ENCODE measurements around the gene ANAPC1. TPM values are rescaled to one million over a fixed set of nuclear protein-coding genes. Genes with fewer than 3 reads are reported as not detected.
"Not testable (repeated sequence)": the region's sequence is repeated elsewhere in the genome, so short reads cannot be mapped to it uniquely, and the experiment has no call there.

The ANAPC1 gene
- polyA plus RNA-seq, 3 donors, result 4.2 to 12.4 (median 6.8) TPM

DNA sequence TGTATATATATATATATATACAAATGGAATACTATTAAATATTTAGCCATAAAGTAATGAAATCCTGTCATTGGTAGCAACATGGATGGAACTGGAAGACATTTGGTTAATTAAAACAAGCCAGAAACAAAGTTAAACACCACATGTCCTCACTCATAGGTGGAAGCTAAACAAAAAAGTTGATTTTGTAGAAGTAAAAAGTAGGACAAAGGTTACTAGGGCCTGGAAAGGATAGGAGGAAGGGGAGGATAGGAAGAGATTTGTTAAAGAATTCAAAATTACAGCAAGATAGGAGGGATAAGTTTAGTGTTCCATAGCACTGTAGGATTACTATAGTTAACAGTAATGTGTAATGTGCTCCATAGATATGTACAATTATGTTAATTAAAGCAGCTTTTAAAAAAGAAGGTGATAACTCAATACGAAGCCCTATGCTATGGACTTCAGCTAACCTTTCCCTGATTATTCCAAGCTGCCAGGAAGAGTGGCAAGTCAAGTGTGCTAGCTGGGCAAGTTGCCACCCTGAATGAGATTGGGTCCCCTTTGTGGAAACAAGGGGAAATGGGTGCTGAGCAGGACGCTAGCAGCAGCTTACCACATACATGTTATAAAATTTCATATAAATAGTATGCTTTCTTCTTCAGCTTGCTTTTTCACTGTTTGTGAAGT, 26.8 kb upstream of the ANAPC1 start:
- no peak for TF ChIP-seq CTCF (IDR thresholded peaks at IDR 0.05)
- no CpG with 5 or more reads among the region's 2 CpGs for WGBS (ENCODE audit: insufficient coverage)

DNA sequence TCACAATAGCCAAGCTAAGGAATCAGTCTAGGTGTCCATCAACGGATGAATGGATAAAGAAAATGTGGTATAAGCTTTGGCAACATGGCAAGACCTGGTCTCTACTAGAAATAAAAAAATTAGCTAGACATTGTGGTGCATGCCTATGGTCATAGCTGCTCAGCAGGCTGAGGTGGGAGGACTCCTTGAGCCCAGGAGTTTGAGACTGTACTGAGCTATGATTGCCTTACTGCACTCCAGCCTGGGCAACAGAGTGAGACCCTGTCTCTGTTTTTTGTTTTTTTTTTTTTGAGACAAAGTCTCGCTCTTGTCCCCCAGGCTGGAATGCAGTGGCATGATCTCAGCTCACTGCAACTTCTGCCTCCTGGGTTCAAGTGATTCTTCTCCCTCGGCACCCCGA, 26.0 kb upstream of the ANAPC1 start:
- H2AFZ ChIP-seq (ENCODE audit: insufficient read depth, low read depth, low read length, poor library complexity, severe bottlenecking); intact Hi-C loops (cut with micrococcal nuclease); H3K4me2 ChIP-seq (replicated peaks; ENCODE audit: extremely low read depth, low read length, poor library complexity, severe bottlenecking); H3K4me3 Mint-ChIP-seq; DNase-seq; H3K9ac ChIP-seq (ENCODE audit: insufficient read depth, low read length, poor library complexity, severe bottlenecking); H3K36me3 ChIP-seq (replicated peaks in 1 of 2; ENCODE audit: control insufficient read depth in 1 of 2, insufficient read depth in 2 of 2, low read length in 2 of 2); H3K9me3 ChIP-seq (replicated peaks in 1 of 2; ENCODE audit: control insufficient read depth in 1 of 2, insufficient read depth in 1 of 2, low read length in 2 of 2); H3K27ac ChIP-seq (ENCODE audit: low read depth in 1 of 2, low read length in 2 of 2); H3K9me3 Mint-ChIP-seq; H3K79me2 ChIP-seq (ENCODE audit: insufficient read depth, low read length); H3K27me3 ChIP-seq (ENCODE audit: control insufficient read depth in 2 of 2, insufficient read depth in 2 of 2, low read length in 2 of 2); H3K36me3 Mint-ChIP-seq; H3K27me3 Mint-ChIP-seq (ENCODE audit: low read depth in 3 of 3); H3K4me3 ChIP-seq (replicated peaks in 1 of 3; ENCODE audit: low read depth in 2 of 3, low read length in 3 of 3); H3K27ac Mint-ChIP-seq: not testable (repeated sequence)
- WGBS (ENCODE audit: insufficient coverage), result 100% methylated on average over 1 of the region's 4 CpGs
- H4K20me1 ChIP-seq (ENCODE audit: insufficient read depth, low read length), result peaks cover 21% of the 10 kb centered on the region
- H3K4me1 Mint-ChIP-seq, result peaks cover 36% of the 10 kb centered on the region
- peaks cover 16 to 23% of the 10 kb centered on the region in 2 donors for H3K4me1 ChIP-seq (ENCODE audit: control insufficient read depth in 1 of 2, insufficient read depth in 2 of 2, low read length in 2 of 2)

More for the DNA sequence above, 26.8 kb upstream of the ANAPC1 start:
- H3K27ac ChIP-seq (ENCODE audit: low read depth in 1 of 2, low read length in 2 of 2), result no peak overlapping the region
- peaks cover 16 to 22% of the 10 kb centered on the region in 2 donors for H3K4me1 ChIP-seq (ENCODE audit: control insufficient read depth in 1 of 2, insufficient read depth in 2 of 2, low read length in 2 of 2)
- H3K79me2 ChIP-seq (ENCODE audit: insufficient read depth, low read length), result no peaks in the 10 kb centered on the region
- intact Hi-C loops (cut with micrococcal nuclease), result no loop called here
- Mint-ChIP-seq H3K4me1 (peaks cover 34% of the 10 kb centered on the region), H3K9me3 (no peaks in the 10 kb centered on the region), H3K36me3 (no peaks in the 10 kb centered on the region), H3K27me3 (ENCODE audit: low read depth in 3 of 3) (no peaks in the 10 kb centered on the region), H3K4me3 (no peak overlapping the region), H3K27ac (peak overlapping the region in 2 of 7 donors; percentile 4 to 31)
- no peak overlapping the region for H3K4me3 ChIP-seq (replicated peaks in 1 of 3; ENCODE audit: low read depth in 2 of 3, low read length in 3 of 3)
- H3K9ac ChIP-seq (ENCODE audit: insufficient read depth, low read length, poor library complexity, severe bottlenecking), result no peak overlapping the region
- no peak overlapping the region for H2AFZ ChIP-seq (ENCODE audit: insufficient read depth, low read depth, low read length, poor library complexity, severe bottlenecking)
- H3K36me3 ChIP-seq (replicated peaks in 1 of 2; ENCODE audit: control insufficient read depth in 1 of 2, insufficient read depth in 2 of 2, low read length in 2 of 2), result no peaks in the 10 kb centered on the region
- H3K9me3 ChIP-seq (replicated peaks in 1 of 2; ENCODE audit: control insufficient read depth in 1 of 2, insufficient read depth in 1 of 2, low read length in 2 of 2), result no peaks in the 10 kb centered on the region
- no peak overlapping the region for H3K4me2 ChIP-seq (replicated peaks; ENCODE audit: extremely low read depth, low read length, poor library complexity, severe bottlenecking)
- H3K27me3 ChIP-seq (ENCODE audit: control insufficient read depth in 2 of 2, insufficient read depth in 2 of 2, low read length in 2 of 2), result no peaks in the 10 kb centered on the region
- peaks cover 20% of the 10 kb centered on the region for H4K20me1 ChIP-seq (ENCODE audit: insufficient read depth, low read length)
- no peak for DNase-seq

Measured in CD14-positive monocyte (primary cell).